Measurements from ENCODE around the gene ZNF276. TPM values are rescaled to one million over a fixed set of nuclear protein-coding genes. Genes with fewer than 3 reads are reported as not detected.

The ZNF276 gene
- total RNA-seq, 1 donor from 2014 or later: 33.2 TPM

GRCh38 chr16:89746043-89746442 lies 24.7 kb downstream of the ZNF276 start:
- peaks cover 6% of the 10 kb centered on the region for H3K4me1 ChIP-seq
- DNase-seq (no peak), ATAC-seq (no peak)
- intact Hi-C loops (cut with DNase I): no loop called here
- no peak overlapping the region for H3K4me3 ChIP-seq
- TF ChIP-seq, protein P1, sequence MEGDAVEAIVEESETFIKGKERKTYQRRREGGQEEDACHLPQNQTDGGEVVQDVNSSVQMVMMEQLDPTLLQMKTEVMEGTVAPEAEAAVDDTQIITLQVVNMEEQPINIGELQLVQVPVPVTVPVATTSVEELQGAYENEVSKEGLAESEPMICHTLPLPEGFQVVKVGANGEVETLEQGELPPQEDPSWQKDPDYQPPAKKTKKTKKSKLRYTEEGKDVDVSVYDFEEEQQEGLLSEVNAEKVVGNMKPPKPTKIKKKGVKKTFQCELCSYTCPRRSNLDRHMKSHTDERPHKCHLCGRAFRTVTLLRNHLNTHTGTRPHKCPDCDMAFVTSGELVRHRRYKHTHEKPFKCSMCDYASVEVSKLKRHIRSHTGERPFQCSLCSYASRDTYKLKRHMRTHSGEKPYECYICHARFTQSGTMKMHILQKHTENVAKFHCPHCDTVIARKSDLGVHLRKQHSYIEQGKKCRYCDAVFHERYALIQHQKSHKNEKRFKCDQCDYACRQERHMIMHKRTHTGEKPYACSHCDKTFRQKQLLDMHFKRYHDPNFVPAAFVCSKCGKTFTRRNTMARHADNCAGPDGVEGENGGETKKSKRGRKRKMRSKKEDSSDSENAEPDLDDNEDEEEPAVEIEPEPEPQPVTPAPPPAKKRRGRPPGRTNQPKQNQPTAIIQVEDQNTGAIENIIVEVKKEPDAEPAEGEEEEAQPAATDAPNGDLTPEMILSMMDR (IDR thresholded peaks at IDR 0.05): no peak
- H3K27me3 ChIP-seq (ENCODE audit: low read depth): no peaks in the 10 kb centered on the region
- no peaks in the 10 kb centered on the region for H3K9me3 ChIP-seq
- H3K36me3 ChIP-seq: peaks cover 8% of the 10 kb centered on the region
- H3K27ac ChIP-seq: no peak overlapping the region

DNA sequence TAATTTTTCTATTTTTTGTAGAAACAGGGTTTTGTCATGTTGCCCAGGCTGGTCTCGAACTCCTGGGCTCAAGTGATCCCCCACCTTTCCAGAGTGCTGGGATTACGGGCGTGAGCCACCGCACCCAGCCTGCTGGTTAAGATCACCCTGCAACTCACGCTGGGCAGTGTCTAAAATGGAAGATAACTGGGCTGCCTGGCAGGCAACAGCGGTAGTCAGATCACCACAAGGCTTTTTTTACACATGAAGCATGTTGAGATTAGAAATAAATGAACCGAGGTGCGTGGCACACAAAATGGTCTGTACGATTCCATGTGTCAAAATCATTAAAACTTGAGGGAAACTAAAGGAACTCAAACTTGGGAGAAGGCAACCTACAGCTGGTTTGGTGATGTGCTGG lies 26.7 kb downstream of the ZNF276 start:
- ATAC-seq (no peak), DNase-seq (no peak)
- H3K9me3 ChIP-seq: no peaks in the 10 kb centered on the region
- H3K27ac ChIP-seq: no peak overlapping the region
- no peak overlapping the region for H3K4me3 ChIP-seq
- peaks cover 6% of the 10 kb centered on the region for H3K4me1 ChIP-seq
- intact Hi-C loops (cut with DNase I): no loop called here
- no peaks in the 10 kb centered on the region for H3K27me3 ChIP-seq (ENCODE audit: low read depth)
- peaks cover 4% of the 10 kb centered on the region for H3K36me3 ChIP-seq
- TF ChIP-seq, protein P1 (IDR thresholded peaks at IDR 0.05): no peak

DNA sequence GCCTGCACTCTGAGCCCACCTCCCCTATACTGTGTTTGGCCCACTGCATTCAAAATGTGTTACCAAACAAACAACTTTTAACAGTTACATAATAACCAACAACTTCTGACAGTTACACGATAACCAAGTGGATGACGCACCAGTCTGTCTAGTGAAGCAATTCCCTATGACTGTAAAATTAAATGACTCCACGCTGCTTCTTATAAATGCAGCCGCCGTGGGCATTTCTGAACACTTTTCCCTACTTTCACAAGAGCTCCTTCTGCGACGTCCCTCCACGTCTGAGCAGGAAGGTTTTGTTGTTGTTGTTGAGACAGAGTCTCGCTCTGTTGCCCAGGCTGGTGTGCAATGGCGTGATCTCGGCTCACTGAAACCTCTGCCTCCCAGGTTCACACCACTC lies 27.6 kb downstream of the ZNF276 start:
- peaks cover 6% of the 10 kb centered on the region for H3K4me1 ChIP-seq
- TF ChIP-seq, protein P1 (IDR thresholded peaks at IDR 0.05): no peak
- H3K36me3 ChIP-seq: peaks cover 4% of the 10 kb centered on the region
- ATAC-seq: peak in 1 of 2 donors; percentile 40
- no peaks in the 10 kb centered on the region for H3K27me3 ChIP-seq (ENCODE audit: low read depth)
- no peak overlapping the region for H3K4me3 ChIP-seq
- no peak for DNase-seq
- intact Hi-C loops (cut with DNase I): no loop called here
- H3K27ac ChIP-seq: no peak overlapping the region
- no peaks in the 10 kb centered on the region for H3K9me3 ChIP-seq

GRCh38 chr16:89749637-89750036 lies 28.3 kb downstream of the ZNF276 start:
- no peak overlapping the region for H3K4me3 ChIP-seq
- H3K27me3 ChIP-seq (ENCODE audit: low read depth): no peaks in the 10 kb centered on the region
- TF ChIP-seq, protein P1 (IDR thresholded peaks at IDR 0.05): no peak
- peaks cover 4% of the 10 kb centered on the region for H3K36me3 ChIP-seq
- H3K9me3 ChIP-seq: no peaks in the 10 kb centered on the region
- intact Hi-C loops (cut with DNase I): no loop called here
- DNase-seq (peak; percentile 76), ATAC-seq (peak; percentile 67 to 77)
- H3K27ac ChIP-seq: no peak overlapping the region
- peaks cover 6% of the 10 kb centered on the region for H3K4me1 ChIP-seq

- no peaks in the 10 kb centered on the region for H3K27me3 ChIP-seq (ENCODE audit: low read depth)
- H3K4me1 ChIP-seq: peaks cover 14% of the 10 kb centered on the region
- no peaks in the 10 kb centered on the region for H3K9me3 ChIP-seq
- peak in 1 of 2 donors; percentile 56 for ATAC-seq
- TF ChIP-seq, protein P1 (IDR thresholded peaks at IDR 0.05): no peak
- intact Hi-C loops (cut with DNase I): no loop called here
- peak overlapping the region; percentile 11 for H3K4me3 ChIP-seq
- no peak for DNase-seq
- H3K36me3 ChIP-seq: no peaks in the 10 kb centered on the region
- no peak overlapping the region for H3K27ac ChIP-seq
Observed at GRCh38 chr16:89759746-89760340, 38.5 kb downstream of the ZNF276 start.
